ENCODE results near the gene ZNF70.

Gene ZNF70

GRCh38 chr22:23715806-23716375 lies 35.0 kb downstream of the ZNF70 start:
- DNase-seq = no peak

- DNase-seq = no peak
Measured at GRCh38 chr22:23714596-23715578, 36.0 kb downstream of the ZNF70 start.

- no peak for DNase-seq
Measured at GRCh38 chr22:23713696-23714595, 37.0 kb downstream of the ZNF70 start.

GRCh38 chr22:23712256-23712655 lies 38.7 kb downstream of the ZNF70 start:
- no peak for DNase-seq

- no peak for DNase-seq
Measured at GRCh38 chr22:23709107-23709506, 41.8 kb downstream of the ZNF70 start.

- peak in 1 of 5 donors; percentile 73 for DNase-seq
Measured at GRCh38 chr22:23708270-23708669, 42.6 kb downstream of the ZNF70 start.

- DNase-seq = peak in 1 of 5 donors; percentile 55
Measured at GRCh38 chr22:23705358-23705757, 45.6 kb downstream of the ZNF70 start.

- DNase-seq = peak in 1 of 5 donors; percentile 54
Measured at GRCh38 chr22:23704829-23705228, 46.1 kb downstream of the ZNF70 start.

GRCh38 chr22:23704062-23704461 lies 46.9 kb downstream of the ZNF70 start:
- no peak for DNase-seq

- DNase-seq = no peak
Measured at GRCh38 chr22:23700706-23701105, 50.2 kb downstream of the ZNF70 start.

GRCh38 chr22:23698673-23699235 lies 52.2 kb downstream of the ZNF70 start:
- no peak for DNase-seq

GRCh38 chr22:23698094-23698493 lies 52.8 kb downstream of the ZNF70 start:
- no peak for DNase-seq

- no peak for DNase-seq
Measured at GRCh38 chr22:23697031-23697970, 53.6 kb downstream of the ZNF70 start.

- peak; percentile 36 to 93 (median 60) for DNase-seq
Measured at GRCh38 chr22:23696326-23696851, 54.5 kb downstream of the ZNF70 start.

GRCh38 chr22:23695571-23696325 lies 55.2 kb downstream of the ZNF70 start:
- no peak for DNase-seq

- no peak for DNase-seq
Measured at GRCh38 chr22:23695141-23695540, 55.8 kb downstream of the ZNF70 start.

GRCh38 chr22:23693979-23694680 lies 56.8 kb downstream of the ZNF70 start:
- DNase-seq = no peak

- no peak for DNase-seq
Measured at GRCh38 chr22:23692598-23693291, 58.2 kb downstream of the ZNF70 start.

Measured in T-helper 1 cell (primary cell).